Measurements from ENCODE around the gene TSPAN31. TPM values are rescaled to one million over a fixed set of nuclear protein-coding genes. Genes with fewer than 3 reads are reported as not detected.

TSPAN31 gene
- total and polyA plus RNA-seq, 9 of the 15 experiments (the other 6 are each of a cell fraction or from before 2014, with no cell fraction given): 11.3 to 26.4 (median 14.3) TPM

DNA sequence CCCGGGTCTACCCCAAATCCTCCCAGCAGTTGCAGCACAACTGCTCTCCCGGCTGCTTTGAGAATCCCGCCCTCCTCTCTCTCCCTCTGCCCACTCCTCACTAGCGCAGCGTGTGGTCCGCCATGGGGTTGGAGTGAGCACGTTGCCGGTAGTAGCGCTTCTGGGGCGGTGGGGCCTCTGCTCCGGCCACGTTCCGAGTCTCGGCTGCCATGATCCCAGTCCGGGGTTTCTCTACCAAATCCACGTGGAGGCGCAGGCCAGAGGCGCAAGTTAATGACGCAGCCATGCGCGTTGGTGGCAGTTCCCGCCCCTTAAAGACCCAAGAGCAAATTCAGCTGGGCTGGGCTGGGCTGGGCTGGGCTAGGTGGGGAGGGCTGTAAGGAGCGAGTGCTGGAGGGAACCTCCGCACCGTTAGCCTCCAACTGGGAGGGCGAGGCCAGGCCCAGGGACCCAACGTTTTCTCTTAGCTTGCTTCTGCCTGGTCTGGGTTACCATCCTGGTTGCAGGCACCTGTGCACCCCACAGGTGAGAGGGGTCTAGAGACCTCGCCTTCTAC is 27.1 kb downstream of the TSPAN31 start, which contains the start of gene METTL1 (continued):
- TF ChIP-seq, protein P1, sequence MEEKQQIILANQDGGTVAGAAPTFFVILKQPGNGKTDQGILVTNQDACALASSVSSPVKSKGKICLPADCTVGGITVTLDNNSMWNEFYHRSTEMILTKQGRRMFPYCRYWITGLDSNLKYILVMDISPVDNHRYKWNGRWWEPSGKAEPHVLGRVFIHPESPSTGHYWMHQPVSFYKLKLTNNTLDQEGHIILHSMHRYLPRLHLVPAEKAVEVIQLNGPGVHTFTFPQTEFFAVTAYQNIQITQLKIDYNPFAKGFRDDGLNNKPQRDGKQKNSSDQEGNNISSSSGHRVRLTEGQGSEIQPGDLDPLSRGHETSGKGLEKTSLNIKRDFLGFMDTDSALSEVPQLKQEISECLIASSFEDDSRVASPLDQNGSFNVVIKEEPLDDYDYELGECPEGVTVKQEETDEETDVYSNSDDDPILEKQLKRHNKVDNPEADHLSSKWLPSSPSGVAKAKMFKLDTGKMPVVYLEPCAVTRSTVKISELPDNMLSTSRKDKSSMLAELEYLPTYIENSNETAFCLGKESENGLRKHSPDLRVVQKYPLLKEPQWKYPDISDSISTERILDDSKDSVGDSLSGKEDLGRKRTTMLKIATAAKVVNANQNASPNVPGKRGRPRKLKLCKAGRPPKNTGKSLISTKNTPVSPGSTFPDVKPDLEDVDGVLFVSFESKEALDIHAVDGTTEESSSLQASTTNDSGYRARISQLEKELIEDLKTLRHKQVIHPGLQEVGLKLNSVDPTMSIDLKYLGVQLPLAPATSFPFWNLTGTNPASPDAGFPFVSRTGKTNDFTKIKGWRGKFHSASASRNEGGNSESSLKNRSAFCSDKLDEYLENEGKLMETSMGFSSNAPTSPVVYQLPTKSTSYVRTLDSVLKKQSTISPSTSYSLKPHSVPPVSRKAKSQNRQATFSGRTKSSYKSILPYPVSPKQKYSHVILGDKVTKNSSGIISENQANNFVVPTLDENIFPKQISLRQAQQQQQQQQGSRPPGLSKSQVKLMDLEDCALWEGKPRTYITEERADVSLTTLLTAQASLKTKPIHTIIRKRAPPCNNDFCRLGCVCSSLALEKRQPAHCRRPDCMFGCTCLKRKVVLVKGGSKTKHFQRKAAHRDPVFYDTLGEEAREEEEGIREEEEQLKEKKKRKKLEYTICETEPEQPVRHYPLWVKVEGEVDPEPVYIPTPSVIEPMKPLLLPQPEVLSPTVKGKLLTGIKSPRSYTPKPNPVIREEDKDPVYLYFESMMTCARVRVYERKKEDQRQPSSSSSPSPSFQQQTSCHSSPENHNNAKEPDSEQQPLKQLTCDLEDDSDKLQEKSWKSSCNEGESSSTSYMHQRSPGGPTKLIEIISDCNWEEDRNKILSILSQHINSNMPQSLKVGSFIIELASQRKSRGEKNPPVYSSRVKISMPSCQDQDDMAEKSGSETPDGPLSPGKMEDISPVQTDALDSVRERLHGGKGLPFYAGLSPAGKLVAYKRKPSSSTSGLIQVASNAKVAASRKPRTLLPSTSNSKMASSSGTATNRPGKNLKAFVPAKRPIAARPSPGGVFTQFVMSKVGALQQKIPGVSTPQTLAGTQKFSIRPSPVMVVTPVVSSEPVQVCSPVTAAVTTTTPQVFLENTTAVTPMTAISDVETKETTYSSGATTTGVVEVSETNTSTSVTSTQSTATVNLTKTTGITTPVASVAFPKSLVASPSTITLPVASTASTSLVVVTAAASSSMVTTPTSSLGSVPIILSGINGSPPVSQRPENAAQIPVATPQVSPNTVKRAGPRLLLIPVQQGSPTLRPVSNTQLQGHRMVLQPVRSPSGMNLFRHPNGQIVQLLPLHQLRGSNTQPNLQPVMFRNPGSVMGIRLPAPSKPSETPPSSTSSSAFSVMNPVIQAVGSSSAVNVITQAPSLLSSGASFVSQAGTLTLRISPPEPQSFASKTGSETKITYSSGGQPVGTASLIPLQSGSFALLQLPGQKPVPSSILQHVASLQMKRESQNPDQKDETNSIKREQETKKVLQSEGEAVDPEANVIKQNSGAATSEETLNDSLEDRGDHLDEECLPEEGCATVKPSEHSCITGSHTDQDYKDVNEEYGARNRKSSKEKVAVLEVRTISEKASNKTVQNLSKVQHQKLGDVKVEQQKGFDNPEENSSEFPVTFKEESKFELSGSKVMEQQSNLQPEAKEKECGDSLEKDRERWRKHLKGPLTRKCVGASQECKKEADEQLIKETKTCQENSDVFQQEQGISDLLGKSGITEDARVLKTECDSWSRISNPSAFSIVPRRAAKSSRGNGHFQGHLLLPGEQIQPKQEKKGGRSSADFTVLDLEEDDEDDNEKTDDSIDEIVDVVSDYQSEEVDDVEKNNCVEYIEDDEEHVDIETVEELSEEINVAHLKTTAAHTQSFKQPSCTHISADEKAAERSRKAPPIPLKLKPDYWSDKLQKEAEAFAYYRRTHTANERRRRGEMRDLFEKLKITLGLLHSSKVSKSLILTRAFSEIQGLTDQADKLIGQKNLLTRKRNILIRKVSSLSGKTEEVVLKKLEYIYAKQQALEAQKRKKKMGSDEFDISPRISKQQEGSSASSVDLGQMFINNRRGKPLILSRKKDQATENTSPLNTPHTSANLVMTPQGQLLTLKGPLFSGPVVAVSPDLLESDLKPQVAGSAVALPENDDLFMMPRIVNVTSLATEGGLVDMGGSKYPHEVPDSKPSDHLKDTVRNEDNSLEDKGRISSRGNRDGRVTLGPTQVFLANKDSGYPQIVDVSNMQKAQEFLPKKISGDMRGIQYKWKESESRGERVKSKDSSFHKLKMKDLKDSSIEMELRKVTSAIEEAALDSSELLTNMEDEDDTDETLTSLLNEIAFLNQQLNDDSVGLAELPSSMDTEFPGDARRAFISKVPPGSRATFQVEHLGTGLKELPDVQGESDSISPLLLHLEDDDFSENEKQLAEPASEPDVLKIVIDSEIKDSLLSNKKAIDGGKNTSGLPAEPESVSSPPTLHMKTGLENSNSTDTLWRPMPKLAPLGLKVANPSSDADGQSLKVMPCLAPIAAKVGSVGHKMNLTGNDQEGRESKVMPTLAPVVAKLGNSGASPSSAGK (IDR thresholded peaks at IDR 0.05): peak; percentile 49; the same call in 1 of the 2 replicates
- TF ChIP-seq, protein P2, sequence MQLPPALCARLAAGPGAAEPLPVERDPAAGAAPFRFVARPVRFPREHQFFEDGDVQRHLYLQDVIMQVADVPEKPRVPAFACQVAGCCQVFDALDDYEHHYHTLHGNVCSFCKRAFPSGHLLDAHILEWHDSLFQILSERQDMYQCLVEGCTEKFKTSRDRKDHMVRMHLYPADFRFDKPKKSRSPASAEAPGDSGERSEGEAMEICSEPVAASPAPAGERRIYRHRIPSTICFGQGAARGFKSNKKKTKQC (CRISPR knock-in tag; IDR thresholded peaks at IDR 0.05): peak; percentile 93; the same call in 1 of the 2 replicates
- TF ChIP-seq ZNF668 (CRISPR knock-in tag; IDR thresholded peaks at IDR 0.05) (no peak), ZSCAN32 (CRISPR knock-in tag; IDR thresholded peaks at IDR 0.05) (no peak), RBBP5 (IDR thresholded peaks at IDR 0.05; ENCODE audit: borderline replicate concordance, insufficient read depth, low read length, poor library complexity, severe bottlenecking) (peak; percentile 80), MTA3 (IDR thresholded peaks at IDR 0.05; ENCODE audit: borderline replicate concordance) (peak; percentile 62; the same call in 1 of the 2 replicates), KHSRP (IDR thresholded peaks at IDR 0.05) (peak; percentile 85), LARP7 (IDR thresholded peaks at IDR 0.05) (peak; percentile 80; the same call in 1 of the 2 replicates), GABPB1 (CRISPR knock-in tag; IDR thresholded peaks at IDR 0.05) (peak; percentile 57), POU5F1 (IDR thresholded peaks at IDR 0.05; ENCODE audit: borderline replicate concordance, low read depth, low read length, partially characterized antibody) (peak; percentile 30), SMAD2 (IDR thresholded peaks at IDR 0.05; ENCODE audit: low read depth, low read length) (no peak)
- TF ChIP-seq, protein P3, sequence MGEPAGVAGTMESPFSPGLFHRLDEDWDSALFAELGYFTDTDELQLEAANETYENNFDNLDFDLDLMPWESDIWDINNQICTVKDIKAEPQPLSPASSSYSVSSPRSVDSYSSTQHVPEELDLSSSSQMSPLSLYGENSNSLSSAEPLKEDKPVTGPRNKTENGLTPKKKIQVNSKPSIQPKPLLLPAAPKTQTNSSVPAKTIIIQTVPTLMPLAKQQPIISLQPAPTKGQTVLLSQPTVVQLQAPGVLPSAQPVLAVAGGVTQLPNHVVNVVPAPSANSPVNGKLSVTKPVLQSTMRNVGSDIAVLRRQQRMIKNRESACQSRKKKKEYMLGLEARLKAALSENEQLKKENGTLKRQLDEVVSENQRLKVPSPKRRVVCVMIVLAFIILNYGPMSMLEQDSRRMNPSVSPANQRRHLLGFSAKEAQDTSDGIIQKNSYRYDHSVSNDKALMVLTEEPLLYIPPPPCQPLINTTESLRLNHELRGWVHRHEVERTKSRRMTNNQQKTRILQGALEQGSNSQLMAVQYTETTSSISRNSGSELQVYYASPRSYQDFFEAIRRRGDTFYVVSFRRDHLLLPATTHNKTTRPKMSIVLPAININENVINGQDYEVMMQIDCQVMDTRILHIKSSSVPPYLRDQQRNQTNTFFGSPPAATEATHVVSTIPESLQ (CRISPR knock-in tag; IDR thresholded peaks at IDR 0.05): no peak
- TF ChIP-seq, protein P4, sequence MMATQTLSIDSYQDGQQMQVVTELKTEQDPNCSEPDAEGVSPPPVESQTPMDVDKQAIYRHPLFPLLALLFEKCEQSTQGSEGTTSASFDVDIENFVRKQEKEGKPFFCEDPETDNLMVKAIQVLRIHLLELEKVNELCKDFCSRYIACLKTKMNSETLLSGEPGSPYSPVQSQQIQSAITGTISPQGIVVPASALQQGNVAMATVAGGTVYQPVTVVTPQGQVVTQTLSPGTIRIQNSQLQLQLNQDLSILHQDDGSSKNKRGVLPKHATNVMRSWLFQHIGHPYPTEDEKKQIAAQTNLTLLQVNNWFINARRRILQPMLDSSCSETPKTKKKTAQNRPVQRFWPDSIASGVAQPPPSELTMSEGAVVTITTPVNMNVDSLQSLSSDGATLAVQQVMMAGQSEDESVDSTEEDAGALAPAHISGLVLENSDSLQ (IDR thresholded peaks at IDR 0.05): 0 out of 2 replicates have a peak, but pooled peaks have one; percentile 4

Measured in K562 (cell line).